Liver (tissue), 9 donors: ENCODE measurements around the gene HOXB5. TPM values are rescaled to one million over a fixed set of nuclear protein-coding genes. Genes with fewer than 3 reads are reported as not detected.

ENCODE experiments used
- DNase-seq: peaks from one replicate; pipeline ENCODE4 v3.0.0-alpha.2; 2017; ENCODE audit warnings: low spot score
- H3K27ac ChIP-seq, 2 donors: one replicate each; pipeline ENCODE4 v1.7.0; 2013; ENCODE audit warnings: inconsistent platforms in 2 of 2, low read length in 2 of 2, control low read depth in 1 of 2, low read depth in 1 of 2, mild to moderate bottlenecking in 1 of 2
- H3K27me3 ChIP-seq, 4 donors: one replicate each; pipeline versions ENCODE4 v1.6.1 to v1.7.0; 2013; ENCODE audit warnings: low read length in 3 of 4, inconsistent platforms in 1 of 4, mild to moderate bottlenecking in 1 of 4, moderate library complexity in 1 of 4; ENCODE audit not compliant: control insufficient read depth in 4 of 4, insufficient read depth in 4 of 4
- H3K36me3 ChIP-seq, 4 donors: one replicate each; pipeline versions ENCODE4 v1.6.1 to v1.7.0; 2013; ENCODE audit warnings: low read length in 3 of 4, mild to moderate bottlenecking in 3 of 4, low read depth in 1 of 4, moderate library complexity in 1 of 4; ENCODE audit not compliant: control insufficient read depth in 4 of 4, insufficient read depth in 3 of 4
- H3K4me1 ChIP-seq, 4 donors: one replicate each; pipeline versions ENCODE4 v1.6.1 to v1.7.0; 2013; ENCODE audit warnings: low read length in 3 of 4, mild to moderate bottlenecking in 3 of 4, moderate library complexity in 1 of 4; ENCODE audit not compliant: control insufficient read depth in 4 of 4, insufficient read depth in 4 of 4
- H3K4me3 ChIP-seq, 3 donors: one replicate each; pipeline versions ENCODE4 v1.6.1 to v1.7.0; 2013; ENCODE audit warnings: low read length in 3 of 3, control low read depth in 1 of 3, low read depth in 1 of 3, mild to moderate bottlenecking in 1 of 3
- H3K9ac ChIP-seq, 2 donors: one replicate each; pipeline ENCODE4 v1.7.0; 2013; ENCODE audit warnings: low read length in 2 of 2, mild to moderate bottlenecking in 2 of 2, moderate library complexity in 2 of 2, control low read depth in 1 of 2, low read depth in 1 of 2
- H3K9me3 ChIP-seq, 4 donors: one replicate each; pipeline versions ENCODE4 v1.6.1 to v1.7.0; 2013; ENCODE audit warnings: low read length in 3 of 4; ENCODE audit not compliant: control insufficient read depth in 4 of 4
- ATF3 ChIP-seq: IDR thresholded peaks from 2 replicates; pipeline ENCODE4 v1.6.1; 2016; ENCODE audit warnings: antibody characterized with exemption
- FOXA1 ChIP-seq: IDR thresholded peaks from 2 replicates; pipeline ENCODE4 v1.6.1; 2016; ENCODE audit warnings: antibody characterized with exemption
- GABPA ChIP-seq, 2 donors: IDR thresholded peaks in 1 of 2; conservative IDR thresholded peaks in 1 of 2; 2 replicates each; pipeline ENCODE4 v1.6.1; 2016; ENCODE audit warnings: antibody characterized with exemption in 2 of 2, mild to moderate bottlenecking in 1 of 2, moderate library complexity in 1 of 2
- HNF4G ChIP-seq: IDR thresholded peaks from 2 replicates; pipeline ENCODE4 v1.6.1; 2016; ENCODE audit warnings: antibody characterized with exemption
- JUND ChIP-seq, 2 donors: IDR thresholded peaks; 2 replicates each; pipeline ENCODE4 v1.6.1; 2016; ENCODE audit warnings: antibody characterized with exemption in 2 of 2
- NR2F2 ChIP-seq: IDR thresholded peaks from 2 replicates; pipeline ENCODE4 v1.6.1; 2016; ENCODE audit warnings: antibody characterized with exemption
- RAD21 ChIP-seq, 2 donors: IDR thresholded peaks; 2 replicates each; pipeline ENCODE4 v1.6.1; 2016; ENCODE audit warnings: antibody characterized with exemption in 2 of 2, mild to moderate bottlenecking in 2 of 2
- RXRA ChIP-seq, 2 donors: IDR thresholded peaks; 2 replicates each; pipeline ENCODE4 v1.6.1; 2017 to 2018; ENCODE audit warnings: antibody characterized with exemption in 2 of 2, mild to moderate bottlenecking in 1 of 2
- SP1 ChIP-seq: IDR thresholded peaks from 2 replicates; pipeline ENCODE4 v1.6.1; 2018; ENCODE audit warnings: antibody characterized with exemption, mild to moderate bottlenecking
- TAF1 ChIP-seq: conservative IDR thresholded peaks from 2 replicates; pipeline ENCODE4 v1.6.1; 2016; ENCODE audit warnings: antibody characterized with exemption, mild to moderate bottlenecking
- YY1 ChIP-seq: IDR thresholded peaks from 2 replicates; pipeline ENCODE4 v1.6.1; 2016; ENCODE audit warnings: antibody characterized with exemption, mild to moderate bottlenecking
- WGBS: extraction: QIAGEN DNeasy Blood & Tissue Kit; methylation state at CpG from one replicate; pipeline ENCODE4 v1.1.7; 2013; 5-methylcytosine and 5-hydroxymethylcytosine counted together
- polyA plus RNA-seq, 2 donors: library from polyadenylated mRNA; stranded (reverse) in 1 of 2; unstranded in 1 of 2; fragments of 200-250 nt in 1 of 2; fragments of >200 nt in 1 of 2; fragmentation: Nextera tagmentation in 1 of 2; extraction: Ambion mirVana in 1 of 2; gene quantifications; one replicate each; pipeline versions ENCODE4 v1.2.1 to v1.2.3, GENCODE V29; 2013 to 2015
- total RNA-seq, 2 donors: library from RNA; depleted of rRNA; stranded (reverse); fragments of >200 nt; gene quantifications; one replicate each; pipeline ENCODE4 v1.2.3, GENCODE V29; 2014
- TF ChIP-seq, protein P1 (sequence below): IDR thresholded peaks from 2 replicates; pipeline ENCODE4 v1.6.1; 2016; ENCODE audit warnings: antibody characterized with exemption
- TF ChIP-seq, protein P2 (sequence below): IDR thresholded peaks from 2 replicates; pipeline ENCODE4 v1.6.1; 2016; ENCODE audit warnings: antibody characterized with exemption, mild to moderate bottlenecking
- TF ChIP-seq, protein P3 (sequence below): IDR thresholded peaks from 2 replicates; pipeline ENCODE4 v1.6.1; 2016; ENCODE audit warnings: antibody characterized with exemption
- donor health status: healthy.
- donor health status: healthy.
- donor health status: healthy.
- donor health status: healthy.
- donor health status: healthy.

Gene HOXB5
- total and polyA plus RNA-seq, 4 donors, result 0.08 to 0.38 (median 0.36) TPM; not detected in 1

GRCh38 chr17:48631693-48632578 is 38.4 kb upstream of the HOXB5 start:
- H3K4me3 ChIP-seq, result no peak overlapping the region
- H3K27me3 ChIP-seq, result peaks cover 16 to 60% (median 37%) of the 10 kb centered on the region in 4 donors
- no peaks in the 10 kb centered on the region for H3K36me3 ChIP-seq
- DNase-seq, result no peak
- H3K9me3 ChIP-seq, result no peaks in the 10 kb centered on the region
- no peak overlapping the region for H3K9ac ChIP-seq
- H3K4me1 ChIP-seq, result peaks cover 0 to 3% (median 0%) of the 10 kb centered on the region in 4 donors
- no peak overlapping the region for H3K27ac ChIP-seq
- TF ChIP-seq, protein P1, sequence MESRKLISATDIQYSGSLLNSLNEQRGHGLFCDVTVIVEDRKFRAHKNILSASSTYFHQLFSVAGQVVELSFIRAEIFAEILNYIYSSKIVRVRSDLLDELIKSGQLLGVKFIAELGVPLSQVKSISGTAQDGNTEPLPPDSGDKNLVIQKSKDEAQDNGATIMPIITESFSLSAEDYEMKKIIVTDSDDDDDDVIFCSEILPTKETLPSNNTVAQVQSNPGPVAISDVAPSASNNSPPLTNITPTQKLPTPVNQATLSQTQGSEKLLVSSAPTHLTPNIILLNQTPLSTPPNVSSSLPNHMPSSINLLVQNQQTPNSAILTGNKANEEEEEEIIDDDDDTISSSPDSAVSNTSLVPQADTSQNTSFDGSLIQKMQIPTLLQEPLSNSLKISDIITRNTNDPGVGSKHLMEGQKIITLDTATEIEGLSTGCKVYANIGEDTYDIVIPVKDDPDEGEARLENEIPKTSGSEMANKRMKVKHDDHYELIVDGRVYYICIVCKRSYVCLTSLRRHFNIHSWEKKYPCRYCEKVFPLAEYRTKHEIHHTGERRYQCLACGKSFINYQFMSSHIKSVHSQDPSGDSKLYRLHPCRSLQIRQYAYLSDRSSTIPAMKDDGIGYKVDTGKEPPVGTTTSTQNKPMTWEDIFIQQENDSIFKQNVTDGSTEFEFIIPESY, result no peak
- TF ChIP-seq ATF3 (no peak), HNF4G (no peak), RAD21 (IDR thresholded peaks at IDR 0.05) (no peak), JUND (IDR thresholded peaks at IDR 0.05) (no peak), TAF1 (no peak), YY1 (no peak), SP1 (no peak), GABPA (IDR thresholded peaks at IDR 0.05 in 1 of 2, conservative IDR thresholded peaks at IDR 0.05 in 1 of 2) (no peak), NR2F2 (no peak), FOXA1 (no peak)
- TF ChIP-seq, protein P2, sequence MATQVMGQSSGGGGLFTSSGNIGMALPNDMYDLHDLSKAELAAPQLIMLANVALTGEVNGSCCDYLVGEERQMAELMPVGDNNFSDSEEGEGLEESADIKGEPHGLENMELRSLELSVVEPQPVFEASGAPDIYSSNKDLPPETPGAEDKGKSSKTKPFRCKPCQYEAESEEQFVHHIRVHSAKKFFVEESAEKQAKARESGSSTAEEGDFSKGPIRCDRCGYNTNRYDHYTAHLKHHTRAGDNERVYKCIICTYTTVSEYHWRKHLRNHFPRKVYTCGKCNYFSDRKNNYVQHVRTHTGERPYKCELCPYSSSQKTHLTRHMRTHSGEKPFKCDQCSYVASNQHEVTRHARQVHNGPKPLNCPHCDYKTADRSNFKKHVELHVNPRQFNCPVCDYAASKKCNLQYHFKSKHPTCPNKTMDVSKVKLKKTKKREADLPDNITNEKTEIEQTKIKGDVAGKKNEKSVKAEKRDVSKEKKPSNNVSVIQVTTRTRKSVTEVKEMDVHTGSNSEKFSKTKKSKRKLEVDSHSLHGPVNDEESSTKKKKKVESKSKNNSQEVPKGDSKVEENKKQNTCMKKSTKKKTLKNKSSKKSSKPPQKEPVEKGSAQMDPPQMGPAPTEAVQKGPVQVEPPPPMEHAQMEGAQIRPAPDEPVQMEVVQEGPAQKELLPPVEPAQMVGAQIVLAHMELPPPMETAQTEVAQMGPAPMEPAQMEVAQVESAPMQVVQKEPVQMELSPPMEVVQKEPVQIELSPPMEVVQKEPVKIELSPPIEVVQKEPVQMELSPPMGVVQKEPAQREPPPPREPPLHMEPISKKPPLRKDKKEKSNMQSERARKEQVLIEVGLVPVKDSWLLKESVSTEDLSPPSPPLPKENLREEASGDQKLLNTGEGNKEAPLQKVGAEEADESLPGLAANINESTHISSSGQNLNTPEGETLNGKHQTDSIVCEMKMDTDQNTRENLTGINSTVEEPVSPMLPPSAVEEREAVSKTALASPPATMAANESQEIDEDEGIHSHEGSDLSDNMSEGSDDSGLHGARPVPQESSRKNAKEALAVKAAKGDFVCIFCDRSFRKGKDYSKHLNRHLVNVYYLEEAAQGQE, result no peak
- TF ChIP-seq, protein P3, sequence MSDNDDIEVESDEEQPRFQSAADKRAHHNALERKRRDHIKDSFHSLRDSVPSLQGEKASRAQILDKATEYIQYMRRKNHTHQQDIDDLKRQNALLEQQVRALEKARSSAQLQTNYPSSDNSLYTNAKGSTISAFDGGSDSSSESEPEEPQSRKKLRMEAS, result no peak
- WGBS, result 16% methylated on average over 7 of the region's 7 CpGs

DNA sequence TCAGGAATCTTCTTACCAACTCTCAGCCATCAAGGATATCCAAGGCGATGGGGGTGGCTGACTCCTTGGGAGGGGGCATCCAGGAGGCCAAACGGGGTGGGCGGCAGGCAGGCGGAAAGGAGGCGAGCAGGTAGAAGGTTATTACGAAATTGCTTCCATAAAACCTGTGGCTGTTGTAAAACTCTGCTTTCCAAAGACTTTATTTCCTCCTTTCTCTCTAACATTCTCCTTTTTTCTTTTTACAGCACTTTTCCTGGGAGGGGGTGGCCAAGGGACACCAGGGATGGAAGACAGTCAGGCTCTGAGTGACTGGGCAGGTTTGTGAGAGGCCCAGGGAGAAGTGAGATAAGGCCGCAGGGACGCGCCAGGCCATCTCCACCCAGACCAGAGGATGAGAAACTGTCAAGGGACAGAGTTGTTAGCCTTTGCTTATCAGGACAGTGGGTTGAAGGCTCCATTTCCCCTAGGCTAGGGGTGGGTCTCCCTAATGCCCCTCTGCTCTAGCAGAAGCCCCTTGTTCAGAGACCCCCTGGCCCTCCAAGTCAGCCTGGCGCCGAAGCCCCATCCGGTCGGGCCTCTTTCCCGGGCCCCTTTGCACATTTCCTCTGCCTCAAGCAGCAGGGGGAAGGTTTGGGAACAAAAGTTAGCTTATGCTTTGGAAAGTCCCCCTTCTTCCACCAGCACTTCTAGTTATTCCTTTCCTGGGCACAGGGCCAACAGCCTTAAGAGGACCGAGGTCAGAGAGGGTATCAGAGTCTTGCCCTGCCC is 37.5 kb upstream of the HOXB5 start:
- H3K9ac ChIP-seq, result no peak overlapping the region
- no peak for DNase-seq
- H3K27me3 ChIP-seq, result peaks cover 11 to 57% (median 38%) of the 10 kb centered on the region in 4 donors
- 18% methylated on average over 15 of the region's 15 CpGs for WGBS
- TF ChIP-seq RXRA (IDR thresholded peaks at IDR 0.05) (no peak), YY1 (no peak), RAD21 (IDR thresholded peaks at IDR 0.05) (no peak), JUND (IDR thresholded peaks at IDR 0.05) (no peak)
- TF ChIP-seq, protein P2, result no peak
- H3K9me3 ChIP-seq, result no peaks in the 10 kb centered on the region
- H3K4me3 ChIP-seq, result no peak overlapping the region
- H3K27ac ChIP-seq, result no peak overlapping the region
- H3K36me3 ChIP-seq, result no peaks in the 10 kb centered on the region
- H3K4me1 ChIP-seq, result peaks cover 0 to 5% (median under 1%) of the 10 kb centered on the region in 4 donors
